HEK293 (cell line): ENCODE results near the gene ZNRF2.

Experiments
- CTCF ChIA-PET: fragments of 350-600 bp; formaldehyde crosslinking; extraction: SDS; loops from one replicate; lab custom pipeline; 2021; ENCODE audit warnings: antibody characterized with exemption; lab: Yijun Ruan, JAX
- POLR2A ChIA-PET: fragments of 300-600 bp; formaldehyde crosslinking; extraction: SDS; loops from one replicate; lab custom pipeline; 2020; ENCODE audit warnings: antibody characterized with exemption, inconsistent platforms; lab: Yijun Ruan, JAX
- H3K27ac ChIP-seq: fragments of 200-500 bp; sonication (Bioruptor generic); 2 replicates; pipeline ENCODE4 v1.5.1; 2014; ENCODE audit warnings: low read depth, low read length, control low read depth, inconsistent platforms; ENCODE audit errors: extremely low read depth
- H3K36me3 ChIP-seq, 2 experiments: fragments of 200-500 bp in 1 of 2; sonication (Bioruptor generic) in 1 of 2; 1 replicate in 1 of 2; 2 replicates in 1 of 2; pipeline ENCODE4 v1.5.1; 2014 to 2017; ENCODE audit warnings: inconsistent platforms in 2 of 2, low read length in 2 of 2; ENCODE audit not compliant: control insufficient read depth in 2 of 2, insufficient read depth in 1 of 2
- H3K4me1 ChIP-seq: fragments of 200-500 bp; sonication (Bioruptor generic); 2 replicates; pipeline ENCODE4 v1.5.1; 2014; ENCODE audit warnings: mild to moderate bottlenecking, low read length, inconsistent platforms; ENCODE audit not compliant: control insufficient read depth, insufficient read depth
- H3K4me3 ChIP-seq: 2 replicates; pipeline ENCODE4 v1.5.1; 2011; ENCODE audit warnings: low read depth, mild to moderate bottlenecking, control low read depth, low read length, moderate library complexity
- H3K9me3 ChIP-seq: fragments of 200-500 bp; sonication (Bioruptor generic); 2 replicates; pipeline ENCODE4 v1.5.1; 2014; ENCODE audit warnings: low read depth, low read length, inconsistent platforms; ENCODE audit not compliant: control insufficient read depth, insufficient read depth
- FEZF1 ChIP-seq: fragments of 450-650 bp; formaldehyde crosslinking; IDR thresholded peaks from 2 replicates; pipeline ENCODE4 v1.5.1; 2016; ENCODE audit warnings: missing biosample characterization, missing genetic modification characterization
- REPIN1 ChIP-seq: fragments of 450-650 bp; formaldehyde crosslinking; IDR thresholded peaks from 2 replicates; pipeline ENCODE4 v1.5.1; 2017; ENCODE audit warnings: missing biosample characterization, missing genetic modification characterization, low read depth
- ZBTB20 ChIP-seq: fragments of 450-650 bp; formaldehyde crosslinking; IDR thresholded peaks from 2 replicates; pipeline ENCODE4 v1.5.1; 2016; ENCODE audit warnings: missing biosample characterization, missing genetic modification characterization
- ZNF10 ChIP-seq: fragments of 450-650 bp; formaldehyde crosslinking; IDR thresholded peaks from 2 replicates; pipeline ENCODE4 v1.5.1; 2017; ENCODE audit warnings: missing biosample characterization, missing genetic modification characterization
- ZNF121 ChIP-seq: fragments of 450-650 bp; formaldehyde crosslinking; IDR thresholded peaks from 2 replicates; pipeline ENCODE4 v1.5.1; 2016; ENCODE audit warnings: missing biosample characterization, missing genetic modification characterization
- ZNF146 ChIP-seq: fragments of 450-650 bp; formaldehyde crosslinking; IDR thresholded peaks from 2 replicates; pipeline ENCODE4 v1.5.1; 2016; ENCODE audit warnings: missing biosample characterization, missing genetic modification characterization
- ZNF148 ChIP-seq: fragments of 450-650 bp; formaldehyde crosslinking; IDR thresholded peaks from 2 replicates; pipeline ENCODE4 v1.5.0; 2017; ENCODE audit warnings: missing biosample characterization, missing genetic modification characterization, borderline replicate concordance
- ZNF155 ChIP-seq: fragments of 450-650 bp; formaldehyde crosslinking; IDR thresholded peaks from 2 replicates; pipeline ENCODE4 v1.5.1; 2016; ENCODE audit warnings: missing biosample characterization, missing genetic modification characterization
- ZNF266 ChIP-seq: fragments of 450-650 bp; formaldehyde crosslinking; IDR thresholded peaks from 2 replicates; pipeline ENCODE4 v1.5.1; 2016; ENCODE audit warnings: missing biosample characterization, missing genetic modification characterization, low read depth
- ZNF274 ChIP-seq, 2 experiments: fragments of 200-500 bp in 1 of 2; fragments of 450-650 bp in 1 of 2; sonication (Bioruptor generic) in 1 of 2; formaldehyde crosslinking in 1 of 2; IDR thresholded peaks; 2 replicates each; pipeline versions ENCODE4 v1.5.1 to v1.6.1; 2014 to 2016; ENCODE audit warnings: borderline replicate concordance in 1 of 2, inconsistent platforms in 1 of 2, low read length in 1 of 2, missing biosample characterization in 1 of 2, missing genetic modification characterization in 1 of 2
- ZNF433 ChIP-seq: fragments of 450-650 bp; formaldehyde crosslinking; IDR thresholded peaks from 2 replicates; pipeline ENCODE4 v1.5.1; 2016; ENCODE audit warnings: missing biosample characterization, missing genetic modification characterization, low read depth
- ZNF510 ChIP-seq: fragments of 450-650 bp; formaldehyde crosslinking; IDR thresholded peaks from 2 replicates; pipeline ENCODE4 v1.5.1; 2018; ENCODE audit warnings: mild to moderate bottlenecking, missing genetic modification characterization, missing biosample characterization; ENCODE audit not compliant: insufficient replicate concordance
- ZNF521 ChIP-seq: fragments of 450-650 bp; formaldehyde crosslinking; IDR thresholded peaks from 2 replicates; pipeline ENCODE4 v1.5.1; 2017; ENCODE audit warnings: missing biosample characterization, mild to moderate bottlenecking, missing genetic modification characterization
- ZNF561 ChIP-seq: fragments of 450-650 bp; IDR thresholded peaks from 2 replicates; pipeline ENCODE4 v1.5.1; 2018; ENCODE audit warnings: missing biosample characterization, missing genetic modification characterization, borderline replicate concordance
- ZNF571 ChIP-seq: fragments of 450-650 bp; formaldehyde crosslinking; IDR thresholded peaks from 2 replicates; pipeline ENCODE4 v1.5.0; 2017; ENCODE audit warnings: missing biosample characterization, missing genetic modification characterization
- ZNF658 ChIP-seq: fragments of 450-650 bp; formaldehyde crosslinking; IDR thresholded peaks from 2 replicates; pipeline ENCODE4; 2016; ENCODE audit warnings: missing biosample characterization, missing genetic modification characterization
- ZNF664 ChIP-seq: fragments of 450-650 bp; formaldehyde crosslinking; IDR thresholded peaks from 2 replicates; pipeline ENCODE4 v1.5.1; 2016; ENCODE audit warnings: missing biosample characterization, missing genetic modification characterization
- ZNF776 ChIP-seq: fragments of 450-650 bp; formaldehyde crosslinking; IDR thresholded peaks from 2 replicates; pipeline ENCODE4 v1.5.0; 2017; ENCODE audit warnings: missing biosample characterization, missing genetic modification characterization, borderline replicate concordance
- ZSCAN16 ChIP-seq: fragments of 450-650 bp; formaldehyde crosslinking; IDR thresholded peaks from 2 replicates; pipeline ENCODE4 v1.5.1; 2016; ENCODE audit warnings: missing biosample characterization, missing genetic modification characterization
- TF ChIP-seq, protein P1 (sequence below): fragments of 450-650 bp; IDR thresholded peaks from 2 replicates; pipeline ENCODE4 v1.5.1; 2018; ENCODE audit warnings: missing biosample characterization, missing genetic modification characterization
- TF ChIP-seq, protein P2 (sequence below): fragments of 450-650 bp; formaldehyde crosslinking; IDR thresholded peaks from 2 replicates; pipeline ENCODE4; 2016; ENCODE audit warnings: missing biosample characterization, missing genetic modification characterization
- TF ChIP-seq, protein P3 (sequence below): fragments of 450-650 bp; formaldehyde crosslinking; IDR thresholded peaks from 2 replicates; pipeline ENCODE4 v1.5.1; 2017; ENCODE audit warnings: missing biosample characterization, missing genetic modification characterization
- TF ChIP-seq, protein P4 (sequence below): fragments of 450-650 bp; formaldehyde crosslinking; IDR thresholded peaks from 2 replicates; pipeline ENCODE4 v1.5.1; 2016; ENCODE audit warnings: missing biosample characterization, missing genetic modification characterization
- TF ChIP-seq, protein P5 (sequence below): fragments of 450-650 bp; formaldehyde crosslinking; IDR thresholded peaks from 2 replicates; pipeline ENCODE4 v1.5.1; 2017; ENCODE audit warnings: missing biosample characterization, missing genetic modification characterization

ZNRF2 gene

GRCh38 chr7:30395676-30396075 lies 111.3 kb downstream of the ZNRF2 start:
- H3K4me3 ChIP-seq = no peak overlapping the region
- no peaks in the 10 kb centered on the region for H3K9me3 ChIP-seq
- ChIA-PET CTCF (interaction anchor here (0.7 to 1.1 kb wide), 2 partner anchors 73 to 139 kb away, joined by 3 read pairs; no protein-coding TSS in a partner anchor), POLR2A (interaction anchor here (0.6 kb wide), 1 partner anchor 23 kb away, joined by 5 read pairs; no protein-coding TSS in a partner anchor)
- H3K27ac ChIP-seq = no peak overlapping the region
- no peaks in the 10 kb centered on the region for H3K4me1 ChIP-seq
- no peak for TF ChIP-seq ZNF664 (tag by site-specific recombination)
- no peak for TF ChIP-seq ZBTB20 (tag by site-specific recombination)
- no peak for TF ChIP-seq ZNF561 (tag by site-specific recombination)
- TF ChIP-seq ZNF274 (IDR thresholded peaks at IDR 0.05; ENCODE audit: low read length) = no peak
- TF ChIP-seq ZNF274 (tag by site-specific recombination; IDR thresholded peaks at IDR 0.05; ENCODE audit: borderline replicate concordance) = no peak
- no peak for TF ChIP-seq ZNF10 (tag by site-specific recombination)
- TF ChIP-seq ZNF121 (tag by site-specific recombination) = no peak
- TF ChIP-seq ZNF658 (tag by site-specific recombination) = no peak
- no peak for TF ChIP-seq ZNF510 (tag by site-specific recombination)
- TF ChIP-seq, protein P1, sequence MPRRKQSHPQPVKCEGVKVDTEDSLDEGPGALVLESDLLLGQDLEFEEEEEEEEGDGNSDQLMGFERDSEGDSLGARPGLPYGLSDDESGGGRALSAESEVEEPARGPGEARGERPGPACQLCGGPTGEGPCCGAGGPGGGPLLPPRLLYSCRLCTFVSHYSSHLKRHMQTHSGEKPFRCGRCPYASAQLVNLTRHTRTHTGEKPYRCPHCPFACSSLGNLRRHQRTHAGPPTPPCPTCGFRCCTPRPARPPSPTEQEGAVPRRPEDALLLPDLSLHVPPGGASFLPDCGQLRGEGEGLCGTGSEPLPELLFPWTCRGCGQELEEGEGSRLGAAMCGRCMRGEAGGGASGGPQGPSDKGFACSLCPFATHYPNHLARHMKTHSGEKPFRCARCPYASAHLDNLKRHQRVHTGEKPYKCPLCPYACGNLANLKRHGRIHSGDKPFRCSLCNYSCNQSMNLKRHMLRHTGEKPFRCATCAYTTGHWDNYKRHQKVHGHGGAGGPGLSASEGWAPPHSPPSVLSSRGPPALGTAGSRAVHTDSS (tag by site-specific recombination) = no peak
- TF ChIP-seq ZNF155 (tag by site-specific recombination) = no peak
- TF ChIP-seq, protein P2, sequence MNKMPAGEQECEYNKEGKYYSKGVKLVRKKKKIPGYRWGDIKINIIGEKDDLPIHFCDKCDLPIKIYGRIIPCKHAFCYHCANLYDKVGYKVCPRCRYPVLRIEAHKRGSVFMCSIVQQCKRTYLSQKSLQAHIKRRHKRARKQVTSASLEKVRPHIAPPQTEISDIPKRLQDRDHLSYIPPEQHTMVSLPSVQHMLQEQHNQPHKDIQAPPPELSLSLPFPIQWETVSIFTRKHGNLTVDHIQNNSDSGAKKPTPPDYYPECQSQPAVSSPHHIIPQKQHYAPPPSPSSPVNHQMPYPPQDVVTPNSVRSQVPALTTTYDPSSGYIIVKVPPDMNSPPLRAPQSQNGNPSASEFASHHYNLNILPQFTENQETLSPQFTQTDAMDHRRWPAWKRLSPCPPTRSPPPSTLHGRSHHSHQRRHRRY (tag by site-specific recombination) = no peak
- no peak for TF ChIP-seq ZNF571 (tag by site-specific recombination)
- TF ChIP-seq ZNF148 = no peak
- no peak for TF ChIP-seq ZNF433 (tag by site-specific recombination)
- H3K36me3 ChIP-seq = no peaks in the 10 kb centered on the region; a peak in 1 of 3 replicates

DNA sequence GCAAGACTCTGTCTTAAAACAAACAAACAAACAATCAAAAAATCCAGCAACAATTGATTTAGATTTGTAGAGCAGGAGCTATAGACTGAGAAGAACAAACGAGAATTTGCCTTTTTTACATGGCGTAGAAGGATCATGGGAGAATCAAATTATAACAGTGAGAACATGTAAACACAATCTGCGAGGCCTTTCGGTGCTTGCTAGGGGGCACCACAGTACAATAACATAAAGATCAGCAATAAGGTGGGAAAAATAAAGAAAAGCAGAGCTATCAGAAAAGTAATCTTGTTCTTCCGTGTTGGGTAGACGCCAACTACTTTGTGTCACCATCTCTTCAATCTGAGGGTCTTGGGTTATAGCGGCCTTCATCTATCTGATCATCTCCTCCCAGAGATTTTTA lies 112.0 kb downstream of the ZNRF2 start:
- Histone ChIP-seq H3K27ac (no peak overlapping the region), H3K9me3 (no peaks in the 10 kb centered on the region), H3K36me3 (no peaks in the 10 kb centered on the region; a peak in 1 of 3 replicates), H3K4me1 (no peaks in the 10 kb centered on the region), H3K4me3 (no peak overlapping the region)
- CTCF ChIA-PET = interaction anchor here (0.5 to 1.1 kb wide), 4 partner anchors 17 to 138 kb away, joined by 3 to 4 read pairs (median 3); no protein-coding TSS in a partner anchor
- POLR2A ChIA-PET = interaction anchor here (0.6 kb wide), 1 partner anchor 24 kb away, joined by 5 read pairs; no protein-coding TSS in a partner anchor
- no peak for TF ChIP-seq ZNF146 (tag by site-specific recombination)
- no peak for TF ChIP-seq ZSCAN16 (tag by site-specific recombination)
- TF ChIP-seq ZNF266 (tag by site-specific recombination) = no peak
- TF ChIP-seq ZNF521 (tag by site-specific recombination) = no peak
- TF ChIP-seq REPIN1 (tag by site-specific recombination) = no peak
- TF ChIP-seq ZNF776 = no peak
- TF ChIP-seq, protein P3, sequence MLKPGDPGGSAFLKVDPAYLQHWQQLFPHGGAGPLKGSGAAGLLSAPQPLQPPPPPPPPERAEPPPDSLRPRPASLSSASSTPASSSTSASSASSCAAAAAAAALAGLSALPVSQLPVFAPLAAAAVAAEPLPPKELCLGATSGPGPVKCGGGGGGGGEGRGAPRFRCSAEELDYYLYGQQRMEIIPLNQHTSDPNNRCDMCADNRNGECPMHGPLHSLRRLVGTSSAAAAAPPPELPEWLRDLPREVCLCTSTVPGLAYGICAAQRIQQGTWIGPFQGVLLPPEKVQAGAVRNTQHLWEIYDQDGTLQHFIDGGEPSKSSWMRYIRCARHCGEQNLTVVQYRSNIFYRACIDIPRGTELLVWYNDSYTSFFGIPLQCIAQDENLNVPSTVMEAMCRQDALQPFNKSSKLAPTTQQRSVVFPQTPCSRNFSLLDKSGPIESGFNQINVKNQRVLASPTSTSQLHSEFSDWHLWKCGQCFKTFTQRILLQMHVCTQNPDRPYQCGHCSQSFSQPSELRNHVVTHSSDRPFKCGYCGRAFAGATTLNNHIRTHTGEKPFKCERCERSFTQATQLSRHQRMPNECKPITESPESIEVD = no peak
- no peak for TF ChIP-seq FEZF1 (tag by site-specific recombination)
- TF ChIP-seq, protein P4, sequence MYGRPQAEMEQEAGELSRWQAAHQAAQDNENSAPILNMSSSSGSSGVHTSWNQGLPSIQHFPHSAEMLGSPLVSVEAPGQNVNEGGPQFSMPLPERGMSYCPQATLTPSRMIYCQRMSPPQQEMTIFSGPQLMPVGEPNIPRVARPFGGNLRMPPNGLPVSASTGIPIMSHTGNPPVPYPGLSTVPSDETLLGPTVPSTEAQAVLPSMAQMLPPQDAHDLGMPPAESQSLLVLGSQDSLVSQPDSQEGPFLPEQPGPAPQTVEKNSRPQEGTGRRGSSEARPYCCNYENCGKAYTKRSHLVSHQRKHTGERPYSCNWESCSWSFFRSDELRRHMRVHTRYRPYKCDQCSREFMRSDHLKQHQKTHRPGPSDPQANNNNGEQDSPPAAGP (tag by site-specific recombination) = no peak
- TF ChIP-seq, protein P5, sequence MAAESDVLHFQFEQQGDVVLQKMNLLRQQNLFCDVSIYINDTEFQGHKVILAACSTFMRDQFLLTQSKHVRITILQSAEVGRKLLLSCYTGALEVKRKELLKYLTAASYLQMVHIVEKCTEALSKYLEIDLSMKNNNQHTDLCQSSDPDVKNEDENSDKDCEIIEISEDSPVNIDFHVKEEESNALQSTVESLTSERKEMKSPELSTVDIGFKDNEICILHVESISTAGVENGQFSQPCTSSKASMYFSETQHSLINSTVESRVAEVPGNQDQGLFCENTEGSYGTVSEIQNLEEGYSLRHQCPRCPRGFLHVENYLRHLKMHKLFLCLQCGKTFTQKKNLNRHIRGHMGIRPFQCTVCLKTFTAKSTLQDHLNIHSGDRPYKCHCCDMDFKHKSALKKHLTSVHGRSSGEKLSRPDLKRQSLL (tag by site-specific recombination) = no peak
